DND-41 (cell line): ENCODE results near the gene PGGT1B.

Experiments
- CTCF ChIP-seq: IDR thresholded peaks from 2 replicates; pipeline ENCODE4 v1.5.1; 2012; ENCODE audit warnings: borderline replicate concordance, low read length, moderate library complexity, mild to moderate bottlenecking; ENCODE audit not compliant: poor library complexity, severe bottlenecking; ENCODE audit errors: extremely low read depth
- EZH2 ChIP-seq: IDR thresholded peaks from 3 replicates; pipeline ENCODE4 v1.6.1; 2012; ENCODE audit warnings: borderline replicate concordance, low read depth, mild to moderate bottlenecking, moderate library complexity, low read length, inconsistent platforms; ENCODE audit not compliant: severe bottlenecking

GRCh38 chr5:115180165-115180709 lies 82.4 kb downstream of the PGGT1B start:
- no peak for TF ChIP-seq EZH2
- TF ChIP-seq CTCF: no peak
